GM12878 (cell line): Measurements from ENCODE around the gene RRP15.

Experiments used
- BMI1 ChIP-seq: fragments of 450-650 bp; IDR thresholded peaks from 2 replicates; pipeline ENCODE4 v1.6.1; 2016; ENCODE audit warnings: mild to moderate bottlenecking, moderate library complexity, borderline replicate concordance
- CBFB ChIP-seq: IDR thresholded peaks from 2 replicates; pipeline ENCODE4 v1.6.1; 2016; ENCODE audit warnings: antibody characterized with exemption, low read depth
- CBX5 ChIP-seq: sonication (generic); IDR thresholded peaks from 2 replicates; pipeline ENCODE4 v1.6.1; 2016; ENCODE audit warnings: low read depth, moderate library complexity, mild to moderate bottlenecking, inconsistent platforms
- CTCF ChIP-seq, 3 experiments: IDR thresholded peaks in 2 of 3; conservative IDR thresholded peaks in 1 of 3; 2 replicates each; pipeline ENCODE4 v1.5.1; 2011; ENCODE audit warnings: low read depth in 3 of 3, low read length in 3 of 3, mild to moderate bottlenecking in 3 of 3, control low read depth in 2 of 3, moderate library complexity in 2 of 3, inconsistent platforms in 1 of 3, mixed read lengths in 1 of 3; ENCODE audit not compliant: control insufficient read depth in 2 of 3, insufficient read depth in 1 of 3; ENCODE audit errors: extremely low read depth in 1 of 3
- EP300 ChIP-seq, 2 experiments: fragments of 150-350 bp in 1 of 2; IDR thresholded peaks; 2 replicates each; pipeline ENCODE4 v1.6.1; 2011 to 2012; ENCODE audit warnings: low read depth in 2 of 2, low read length in 2 of 2, borderline replicate concordance in 1 of 2, improper control_type of control experiment in 1 of 2, inconsistent platforms in 1 of 2; ENCODE audit not compliant: control insufficient read depth in 1 of 2
- EZH2 ChIP-seq: IDR thresholded peaks from 2 replicates; pipeline ENCODE4 v1.6.1; 2012; ENCODE audit warnings: low read depth, mild to moderate bottlenecking, control low read depth, inconsistent platforms, low read length, borderline replicate concordance; ENCODE audit not compliant: control insufficient read depth
- HDGF ChIP-seq: fragments of 450-650 bp; IDR thresholded peaks from 2 replicates; pipeline ENCODE4 v1.6.1; 2016; ENCODE audit warnings: antibody characterized with exemption
- NR2C1 ChIP-seq: fragments of 450-650 bp; IDR thresholded peaks from 2 replicates; pipeline ENCODE4 v1.6.1; 2017; ENCODE audit warnings: antibody characterized with exemption, mild to moderate bottlenecking, moderate library complexity
- NRF1 ChIP-seq: conservative IDR thresholded peaks from 2 replicates; pipeline ENCODE4 v1.6.1; 2011; ENCODE audit warnings: mild to moderate bottlenecking, low read depth, low read length, improper control_type of control experiment
- PAX5 ChIP-seq: IDR thresholded peaks from 2 replicates; pipeline ENCODE4 v1.6.1; 2011; ENCODE audit warnings: low read depth, low read length, borderline replicate concordance

GRCh38 chr1:218382261-218382660 is 97.2 kb downstream of the RRP15 start:
- TF ChIP-seq EP300 (IDR thresholded peaks at IDR 0.05; ENCODE audit: borderline replicate concordance in 1 of 2, control insufficient read depth in 1 of 2, low read depth in 2 of 2, low read length in 2 of 2) (no peak), CTCF (IDR thresholded peaks at IDR 0.05 in 2 of 3, conservative IDR thresholded peaks at IDR 0.05 in 1 of 3; ENCODE audit: control insufficient read depth in 2 of 3, extremely low read depth in 1 of 3, insufficient read depth in 1 of 3, low read depth in 3 of 3, low read length in 3 of 3) (no peak), CBX5 (no peak), NRF1 (no peak), HDGF (no peak), PAX5 (no peak), EZH2 (no peak), NR2C1 (no peak), CBFB (no peak), BMI1 (no peak)
